ENCODE data around the gene ABTB2.

ABTB2 gene

GRCh38 chr11:34238966-34239365 is 118.8 kb downstream of the ABTB2 start:
- H3K4me3 ChIP-seq (ENCODE audit: low read depth, low read length), result no peak overlapping the region
- H3K36me3 ChIP-seq (ENCODE audit: control insufficient read depth, insufficient read depth, low read length), result no peaks in the 10 kb centered on the region
- H3K9me3 ChIP-seq (ENCODE audit: control insufficient read depth, insufficient read depth, low read length), result no peaks in the 10 kb centered on the region
- peaks cover 12% of the 10 kb centered on the region for H3K4me1 ChIP-seq (ENCODE audit: control insufficient read depth, insufficient read depth, low read length)
- no peak overlapping the region for H3K9ac ChIP-seq (ENCODE audit: low read depth, low read length)
- no peaks in the 10 kb centered on the region for H3K27me3 ChIP-seq (ENCODE audit: control insufficient read depth, insufficient read depth, low read length)

- H3K4me3 ChIP-seq (ENCODE audit: low read depth, low read length), result no peak overlapping the region
These were observed 119.3 kb downstream of the ABTB2 start for GRCh38 chr11:34238533-34238932.

GRCh38 chr11:34236572-34236971 is 121.2 kb downstream of the ABTB2 start:
- no peak overlapping the region for H3K4me3 ChIP-seq (ENCODE audit: low read depth, low read length)
- H3K9ac ChIP-seq (ENCODE audit: low read depth, low read length), result no peak overlapping the region
- H3K9me3 ChIP-seq (ENCODE audit: control insufficient read depth, insufficient read depth, low read length), result no peaks in the 10 kb centered on the region
- H3K27me3 ChIP-seq (ENCODE audit: control insufficient read depth, insufficient read depth, low read length), result no peaks in the 10 kb centered on the region
- H3K36me3 ChIP-seq (ENCODE audit: control insufficient read depth, insufficient read depth, low read length), result no peaks in the 10 kb centered on the region
- peaks cover 12% of the 10 kb centered on the region for H3K4me1 ChIP-seq (ENCODE audit: control insufficient read depth, insufficient read depth, low read length)

More at GRCh38 chr11:34238533-34238932, 119.3 kb downstream of the ABTB2 start:
- Histone ChIP-seq H3K36me3 (ENCODE audit: control insufficient read depth, insufficient read depth, low read length) (no peaks in the 10 kb centered on the region), H3K9ac (ENCODE audit: low read depth, low read length) (no peak overlapping the region), H3K4me1 (ENCODE audit: control insufficient read depth, insufficient read depth, low read length) (peaks cover 12% of the 10 kb centered on the region), H3K27me3 (ENCODE audit: control insufficient read depth, insufficient read depth, low read length) (no peaks in the 10 kb centered on the region), H3K9me3 (ENCODE audit: control insufficient read depth, insufficient read depth, low read length) (no peaks in the 10 kb centered on the region)

GRCh38 chr11:34235591-34236071 is 122.2 kb downstream of the ABTB2 start:
- Histone ChIP-seq H3K36me3 (ENCODE audit: control insufficient read depth, insufficient read depth, low read length) (no peaks in the 10 kb centered on the region), H3K9ac (ENCODE audit: low read depth, low read length) (no peak overlapping the region), H3K4me1 (ENCODE audit: control insufficient read depth, insufficient read depth, low read length) (peaks cover 12% of the 10 kb centered on the region), H3K27me3 (ENCODE audit: control insufficient read depth, insufficient read depth, low read length) (no peaks in the 10 kb centered on the region), H3K4me3 (ENCODE audit: low read depth, low read length) (no peak overlapping the region), H3K9me3 (ENCODE audit: control insufficient read depth, insufficient read depth, low read length) (no peaks in the 10 kb centered on the region)

- H3K9me3 ChIP-seq (ENCODE audit: control insufficient read depth, insufficient read depth, low read length), result no peaks in the 10 kb centered on the region
- peaks cover 12% of the 10 kb centered on the region for H3K4me1 ChIP-seq (ENCODE audit: control insufficient read depth, insufficient read depth, low read length)
- no peak overlapping the region for H3K9ac ChIP-seq (ENCODE audit: low read depth, low read length)
- no peaks in the 10 kb centered on the region for H3K36me3 ChIP-seq (ENCODE audit: control insufficient read depth, insufficient read depth, low read length)
- H3K4me3 ChIP-seq (ENCODE audit: low read depth, low read length), result no peak overlapping the region
- no peaks in the 10 kb centered on the region for H3K27me3 ChIP-seq (ENCODE audit: control insufficient read depth, insufficient read depth, low read length)
These were observed 122.6 kb downstream of the ABTB2 start for GRCh38 chr11:34235189-34235588.

- no peak overlapping the region for H3K4me3 ChIP-seq (ENCODE audit: low read depth, low read length)
- H3K9ac ChIP-seq (ENCODE audit: low read depth, low read length), result no peak overlapping the region
- H3K4me1 ChIP-seq (ENCODE audit: control insufficient read depth, insufficient read depth, low read length), result peaks cover 14% of the 10 kb centered on the region
- no peaks in the 10 kb centered on the region for H3K27me3 ChIP-seq (ENCODE audit: control insufficient read depth, insufficient read depth, low read length)
- H3K36me3 ChIP-seq (ENCODE audit: control insufficient read depth, insufficient read depth, low read length), result no peaks in the 10 kb centered on the region
- no peaks in the 10 kb centered on the region for H3K9me3 ChIP-seq (ENCODE audit: control insufficient read depth, insufficient read depth, low read length)
These were observed 123.6 kb downstream of the ABTB2 start for GRCh38 chr11:34234086-34234740.

- peaks cover 14% of the 10 kb centered on the region for H3K4me1 ChIP-seq (ENCODE audit: control insufficient read depth, insufficient read depth, low read length)
- no peak overlapping the region for H3K9ac ChIP-seq (ENCODE audit: low read depth, low read length)
- no peak overlapping the region for H3K4me3 ChIP-seq (ENCODE audit: low read depth, low read length)
- H3K9me3 ChIP-seq (ENCODE audit: control insufficient read depth, insufficient read depth, low read length), result no peaks in the 10 kb centered on the region
- no peaks in the 10 kb centered on the region for H3K36me3 ChIP-seq (ENCODE audit: control insufficient read depth, insufficient read depth, low read length)
- H3K27me3 ChIP-seq (ENCODE audit: control insufficient read depth, insufficient read depth, low read length), result no peaks in the 10 kb centered on the region
These were observed 124.6 kb downstream of the ABTB2 start for GRCh38 chr11:34233215-34233614.

- Histone ChIP-seq H3K4me1 (ENCODE audit: control insufficient read depth, insufficient read depth, low read length) (peaks cover 14% of the 10 kb centered on the region), H3K36me3 (ENCODE audit: control insufficient read depth, insufficient read depth, low read length) (no peaks in the 10 kb centered on the region), H3K27me3 (ENCODE audit: control insufficient read depth, insufficient read depth, low read length) (no peaks in the 10 kb centered on the region), H3K4me3 (ENCODE audit: low read depth, low read length) (no peak overlapping the region), H3K9ac (ENCODE audit: low read depth, low read length) (no peak overlapping the region), H3K9me3 (ENCODE audit: control insufficient read depth, insufficient read depth, low read length) (no peaks in the 10 kb centered on the region)
These were observed 125.0 kb downstream of the ABTB2 start for GRCh38 chr11:34232807-34233206.

- Histone ChIP-seq H3K9ac (ENCODE audit: low read depth, low read length) (no peak overlapping the region), H3K9me3 (ENCODE audit: control insufficient read depth, insufficient read depth, low read length) (no peaks in the 10 kb centered on the region), H3K4me1 (ENCODE audit: control insufficient read depth, insufficient read depth, low read length) (peaks cover 10% of the 10 kb centered on the region), H3K27me3 (ENCODE audit: control insufficient read depth, insufficient read depth, low read length) (no peaks in the 10 kb centered on the region), H3K4me3 (ENCODE audit: low read depth, low read length) (no peak overlapping the region), H3K36me3 (ENCODE audit: control insufficient read depth, insufficient read depth, low read length) (no peaks in the 10 kb centered on the region)
These were observed 131.6 kb downstream of the ABTB2 start for GRCh38 chr11:34226210-34226609.

GRCh38 chr11:34225091-34225490 is 132.7 kb downstream of the ABTB2 start:
- Histone ChIP-seq H3K4me3 (ENCODE audit: low read depth, low read length) (no peak overlapping the region), H3K36me3 (ENCODE audit: control insufficient read depth, insufficient read depth, low read length) (no peaks in the 10 kb centered on the region), H3K9me3 (ENCODE audit: control insufficient read depth, insufficient read depth, low read length) (no peaks in the 10 kb centered on the region), H3K9ac (ENCODE audit: low read depth, low read length) (no peak overlapping the region), H3K27me3 (ENCODE audit: control insufficient read depth, insufficient read depth, low read length) (no peaks in the 10 kb centered on the region), H3K4me1 (ENCODE audit: control insufficient read depth, insufficient read depth, low read length) (peaks cover 9% of the 10 kb centered on the region)

GRCh38 chr11:34224434-34224966 is 133.3 kb downstream of the ABTB2 start:
- no peaks in the 10 kb centered on the region for H3K36me3 ChIP-seq (ENCODE audit: control insufficient read depth, insufficient read depth, low read length)
- H3K9me3 ChIP-seq (ENCODE audit: control insufficient read depth, insufficient read depth, low read length), result no peaks in the 10 kb centered on the region
- H3K27me3 ChIP-seq (ENCODE audit: control insufficient read depth, insufficient read depth, low read length), result no peaks in the 10 kb centered on the region
- no peak overlapping the region for H3K9ac ChIP-seq (ENCODE audit: low read depth, low read length)
- H3K4me1 ChIP-seq (ENCODE audit: control insufficient read depth, insufficient read depth, low read length), result peaks cover 8% of the 10 kb centered on the region
- H3K4me3 ChIP-seq (ENCODE audit: low read depth, low read length), result no peak overlapping the region

GRCh38 chr11:34223907-34224306 is 133.9 kb downstream of the ABTB2 start:
- Histone ChIP-seq H3K36me3 (ENCODE audit: control insufficient read depth, insufficient read depth, low read length) (no peaks in the 10 kb centered on the region), H3K9me3 (ENCODE audit: control insufficient read depth, insufficient read depth, low read length) (no peaks in the 10 kb centered on the region), H3K9ac (ENCODE audit: low read depth, low read length) (no peak overlapping the region), H3K27me3 (ENCODE audit: control insufficient read depth, insufficient read depth, low read length) (no peaks in the 10 kb centered on the region), H3K4me3 (ENCODE audit: low read depth, low read length) (no peak overlapping the region), H3K4me1 (ENCODE audit: control insufficient read depth, insufficient read depth, low read length) (peaks cover 8% of the 10 kb centered on the region)
